ENCODE data around the gene ARHGEF19. TPM values are rescaled to one million over a fixed set of nuclear protein-coding genes. Genes with fewer than 3 reads are reported as not detected.
"Not testable (repeated sequence)": the region's sequence is repeated elsewhere in the genome, so short reads cannot be mapped to it uniquely, and the experiment has no call there.

ARHGEF19 gene
- total and polyA plus RNA-seq, 12 donors: 4.8 to 46.2 (median 22.1) TPM

GRCh38 chr1:16248007-16248436 is 35.6 kb upstream of the ARHGEF19 start:
- intact Hi-C loops (cut with DNase I): loop anchor here in 1 of 2 donors (5.0 kb wide), 1 partner anchor 51 kb away; no protein-coding TSS in a partner anchor
- H3K27me3 ChIP-seq: no peaks in the 10 kb centered on the region
- H3K27ac ChIP-seq: peak overlapping the region in 4 of 5 donors; percentile 70 to 80 (median 74)
- peak in 2 of 7 donors; percentile 19 to 58 for DNase-seq
- H3K4me1 ChIP-seq (replicated peaks in 1 of 2): peaks cover 28 to 40% of the 10 kb centered on the region in 2 donors
- TF ChIP-seq POLR2A (IDR thresholded peaks at IDR 0.05): no peak
- TF ChIP-seq, protein P1, sequence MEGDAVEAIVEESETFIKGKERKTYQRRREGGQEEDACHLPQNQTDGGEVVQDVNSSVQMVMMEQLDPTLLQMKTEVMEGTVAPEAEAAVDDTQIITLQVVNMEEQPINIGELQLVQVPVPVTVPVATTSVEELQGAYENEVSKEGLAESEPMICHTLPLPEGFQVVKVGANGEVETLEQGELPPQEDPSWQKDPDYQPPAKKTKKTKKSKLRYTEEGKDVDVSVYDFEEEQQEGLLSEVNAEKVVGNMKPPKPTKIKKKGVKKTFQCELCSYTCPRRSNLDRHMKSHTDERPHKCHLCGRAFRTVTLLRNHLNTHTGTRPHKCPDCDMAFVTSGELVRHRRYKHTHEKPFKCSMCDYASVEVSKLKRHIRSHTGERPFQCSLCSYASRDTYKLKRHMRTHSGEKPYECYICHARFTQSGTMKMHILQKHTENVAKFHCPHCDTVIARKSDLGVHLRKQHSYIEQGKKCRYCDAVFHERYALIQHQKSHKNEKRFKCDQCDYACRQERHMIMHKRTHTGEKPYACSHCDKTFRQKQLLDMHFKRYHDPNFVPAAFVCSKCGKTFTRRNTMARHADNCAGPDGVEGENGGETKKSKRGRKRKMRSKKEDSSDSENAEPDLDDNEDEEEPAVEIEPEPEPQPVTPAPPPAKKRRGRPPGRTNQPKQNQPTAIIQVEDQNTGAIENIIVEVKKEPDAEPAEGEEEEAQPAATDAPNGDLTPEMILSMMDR (IDR thresholded peaks at IDR 0.05): no peak
- no peaks in the 10 kb centered on the region for H3K9me3 ChIP-seq (replicated peaks in 1 of 3)
- no peak overlapping the region for H3K4me3 ChIP-seq
- peaks cover 0 to 27% of the 10 kb centered on the region in 2 donors for H3K36me3 ChIP-seq (replicated peaks in 1 of 2)
- WGBS, 4 donors: 79 to 87% (median 83%) methylated on average over 8 of the region's 8 CpGs

DNA sequence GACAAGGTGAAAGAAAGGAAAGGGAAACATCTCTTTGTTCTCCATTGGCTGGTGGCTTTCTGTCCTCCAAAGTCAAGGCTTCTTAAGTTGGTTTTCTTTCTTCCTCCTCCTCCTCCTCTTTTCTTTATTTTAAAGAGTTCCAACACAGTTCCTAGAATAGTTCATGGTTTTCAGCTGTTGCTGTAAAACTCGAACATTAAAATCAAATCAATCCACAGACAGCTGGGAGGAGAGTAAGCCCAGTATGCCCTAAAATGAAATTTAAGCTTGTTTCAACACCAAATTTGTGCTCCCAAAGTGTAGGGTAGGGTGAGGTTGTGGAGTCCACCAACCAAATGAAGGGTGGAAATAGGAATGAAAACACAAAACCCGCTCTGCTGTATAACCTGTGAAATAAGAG is 35.0 kb upstream of the ARHGEF19 start:
- Histone ChIP-seq H3K27ac (peak overlapping the region in 3 of 5 donors; percentile 70 to 80 (median 72)), H3K4me3 (no peak overlapping the region), H3K36me3 (replicated peaks in 1 of 2) (peaks cover 0 to 23% of the 10 kb centered on the region in 2 donors), H3K27me3 (no peaks in the 10 kb centered on the region), H3K9me3 (replicated peaks in 1 of 3) (no peaks in the 10 kb centered on the region), H3K4me1 (replicated peaks in 1 of 2) (peaks cover 28 to 40% of the 10 kb centered on the region in 2 donors)
- WGBS, 4 donors: 78 to 82% (median 79%) methylated on average over 2 of the region's 2 CpGs
- intact Hi-C loops (cut with DNase I): loop anchor here in 1 of 2 donors (5.0 kb wide), 1 partner anchor 50 kb away; no protein-coding TSS in a partner anchor
- no peak for DNase-seq
- no peak for TF ChIP-seq POLR2A (IDR thresholded peaks at IDR 0.05)
- TF ChIP-seq, protein P1 (IDR thresholded peaks at IDR 0.05): no peak

GRCh38 chr1:16246961-16247360 is 34.5 kb upstream of the ARHGEF19 start:
- WGBS, 4 donors: 84 to 97% (median 90%) methylated on average over 5 of the region's 5 CpGs

DNA sequence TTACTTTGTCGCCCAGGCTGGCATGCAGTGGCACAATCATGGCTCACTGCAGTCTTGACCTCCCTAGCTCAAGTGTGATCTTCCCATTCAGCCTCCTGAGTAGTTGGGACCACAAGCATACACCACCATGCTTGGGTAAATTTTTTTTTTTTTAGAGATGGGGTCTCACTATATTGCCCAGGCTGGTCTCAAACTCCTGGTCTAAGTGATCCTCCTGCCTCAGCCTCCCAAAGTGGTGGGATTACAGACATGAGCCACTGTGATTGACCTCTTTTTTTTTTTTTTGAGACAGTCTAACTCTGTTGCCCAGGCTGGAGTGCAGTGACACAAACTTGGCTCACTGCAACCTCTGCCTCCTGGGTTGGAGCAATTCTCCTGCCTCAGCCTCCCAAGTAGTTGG is 33.8 kb upstream of the ARHGEF19 start:
- intact Hi-C loops (cut with DNase I): loop anchor here in 1 of 2 donors (5.0 kb wide), 1 partner anchor 49 kb away; no protein-coding TSS in a partner anchor
- peaks cover 28 to 40% of the 10 kb centered on the region in 2 donors for H3K4me1 ChIP-seq (replicated peaks in 1 of 2)
- WGBS, 4 donors: 96 to 100% (median 98%) methylated on average over 1 of the region's 1 CpG
- H3K27ac ChIP-seq; H3K9me3 ChIP-seq (replicated peaks in 1 of 3); H3K27me3 ChIP-seq; H3K4me3 ChIP-seq: not testable (repeated sequence)
- peaks cover 0 to 11% of the 10 kb centered on the region in 2 donors for H3K36me3 ChIP-seq (replicated peaks in 1 of 2)
- DNase-seq: peak in 1 of 7 donors; percentile 7

More at GRCh38 chr1:16246961-16247360, 34.5 kb upstream of the ARHGEF19 start:
- peak in 2 of 7 donors; percentile 8 to 9 for DNase-seq
- no peaks in the 10 kb centered on the region for H3K9me3 ChIP-seq (replicated peaks in 1 of 3)
- peaks cover 28 to 40% of the 10 kb centered on the region in 2 donors for H3K4me1 ChIP-seq (replicated peaks in 1 of 2)
- H3K27ac ChIP-seq: peak overlapping the region in 2 of 5 donors; percentile 4 to 80
- TF ChIP-seq POLR2A (IDR thresholded peaks at IDR 0.05): no peak
- TF ChIP-seq, protein P1 (IDR thresholded peaks at IDR 0.05): no peak
- H3K4me3 ChIP-seq: no peak overlapping the region
- H3K36me3 ChIP-seq (replicated peaks in 1 of 2): peaks cover 0 to 18% of the 10 kb centered on the region in 2 donors
- intact Hi-C loops (cut with DNase I): loop anchor here in 1 of 2 donors (5.0 kb wide), 1 partner anchor 50 kb away; no protein-coding TSS in a partner anchor
- no peaks in the 10 kb centered on the region for H3K27me3 ChIP-seq

All from adrenal gland (tissue), 12 donors.